ENCODE measurements around the gene NKAIN4.

GRCh38 chr20:63284083-63284440, 29.8 kb upstream of the NKAIN4 start:
- TF ChIP-seq CTCF (IDR thresholded peaks at IDR 0.05) = no peak
- TF ChIP-seq POLR2A (IDR thresholded peaks at IDR 0.05) = no peak
